HG02870 (cell line): ENCODE data around the gene CARS2.
A peak's percentile ranks its signal among the peaks of the same experiment; 100 is the strongest.
"Not testable (repeated sequence)": the region's sequence is repeated elsewhere in the genome, so short reads cannot be mapped to it uniquely, and the experiment has no call there.

ENCODE experiments used
- ATAC-seq: cut with Tn5 transposase; IDR thresholded peaks from one replicate; pipeline ENCODE4 v1.9.1; 2021; ENCODE audit warnings: mild to moderate bottlenecking, moderate library complexity; ENCODE audit not compliant: unreplicated experiment

The CARS2 gene, protein sequence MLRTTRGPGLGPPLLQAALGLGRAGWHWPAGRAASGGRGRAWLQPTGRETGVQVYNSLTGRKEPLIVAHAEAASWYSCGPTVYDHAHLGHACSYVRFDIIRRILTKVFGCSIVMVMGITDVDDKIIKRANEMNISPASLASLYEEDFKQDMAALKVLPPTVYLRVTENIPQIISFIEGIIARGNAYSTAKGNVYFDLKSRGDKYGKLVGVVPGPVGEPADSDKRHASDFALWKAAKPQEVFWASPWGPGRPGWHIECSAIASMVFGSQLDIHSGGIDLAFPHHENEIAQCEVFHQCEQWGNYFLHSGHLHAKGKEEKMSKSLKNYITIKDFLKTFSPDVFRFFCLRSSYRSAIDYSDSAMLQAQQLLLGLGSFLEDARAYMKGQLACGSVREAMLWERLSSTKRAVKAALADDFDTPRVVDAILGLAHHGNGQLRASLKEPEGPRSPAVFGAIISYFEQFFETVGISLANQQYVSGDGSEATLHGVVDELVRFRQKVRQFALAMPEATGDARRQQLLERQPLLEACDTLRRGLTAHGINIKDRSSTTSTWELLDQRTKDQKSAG

DNA sequence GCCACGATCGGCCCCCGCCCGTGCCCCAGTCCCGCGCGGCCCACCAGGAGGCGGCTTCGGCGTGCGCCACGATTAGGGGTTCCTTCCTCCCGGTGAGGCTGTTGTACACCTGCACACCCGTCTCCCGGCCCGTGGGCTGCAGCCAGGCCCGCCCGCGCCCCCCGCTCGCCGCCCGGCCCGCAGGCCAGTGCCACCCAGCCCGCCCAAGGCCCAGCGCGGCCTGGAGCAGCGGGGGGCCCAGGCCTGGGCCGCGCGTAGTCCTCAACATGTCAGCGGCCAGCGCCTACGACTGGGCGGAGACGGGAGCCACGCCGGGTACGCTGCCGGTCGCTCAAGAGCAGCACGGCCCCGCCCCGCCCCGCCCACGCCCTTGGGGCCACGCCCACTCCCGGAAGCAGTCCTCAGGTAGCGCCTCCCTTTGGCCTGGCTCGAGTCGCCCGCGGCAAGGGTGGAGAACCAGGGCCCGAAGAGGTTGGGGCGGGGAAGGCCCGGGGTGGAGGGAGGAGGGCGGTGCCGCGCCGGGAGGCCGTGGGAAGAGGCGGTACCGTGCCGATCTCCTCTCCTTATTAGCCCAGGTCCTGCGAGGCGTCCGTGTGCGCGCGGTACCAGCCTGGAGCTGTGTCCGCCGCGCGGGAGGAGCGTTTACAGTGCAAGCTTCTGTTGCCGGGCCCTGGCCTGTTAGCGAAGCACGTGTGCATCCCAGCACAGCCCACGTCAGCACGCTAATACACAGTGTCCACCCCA, at the start of gene CARS2:
Gene CARS2, minus strand, starts transcription at position 291 of the 744 bp plus-strand sequence. Its CDS starts 23 bp downstream, at position 268.
- peak; percentile 93 for ATAC-seq

DNA sequence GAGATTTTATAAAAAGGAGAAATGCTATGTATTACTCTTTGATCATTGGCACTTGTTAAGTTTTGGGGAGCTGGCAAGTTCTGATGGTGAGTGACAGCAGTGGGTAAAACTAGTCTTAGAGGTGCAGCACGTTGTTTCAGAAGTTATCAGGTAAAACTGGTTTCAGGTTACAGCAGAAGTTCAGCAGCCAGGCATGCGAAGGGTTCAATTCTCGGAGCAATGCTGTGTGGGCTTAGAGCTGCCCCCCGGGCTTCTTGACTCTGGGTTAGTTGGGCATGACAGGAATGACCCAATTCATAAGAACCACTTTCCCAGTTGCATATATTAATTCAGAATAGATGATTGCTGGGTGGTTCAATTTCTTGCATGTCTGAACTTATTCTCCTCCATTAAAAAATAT, 42.4 kb upstream of the CARS2 start:
- no peak for ATAC-seq

DNA sequence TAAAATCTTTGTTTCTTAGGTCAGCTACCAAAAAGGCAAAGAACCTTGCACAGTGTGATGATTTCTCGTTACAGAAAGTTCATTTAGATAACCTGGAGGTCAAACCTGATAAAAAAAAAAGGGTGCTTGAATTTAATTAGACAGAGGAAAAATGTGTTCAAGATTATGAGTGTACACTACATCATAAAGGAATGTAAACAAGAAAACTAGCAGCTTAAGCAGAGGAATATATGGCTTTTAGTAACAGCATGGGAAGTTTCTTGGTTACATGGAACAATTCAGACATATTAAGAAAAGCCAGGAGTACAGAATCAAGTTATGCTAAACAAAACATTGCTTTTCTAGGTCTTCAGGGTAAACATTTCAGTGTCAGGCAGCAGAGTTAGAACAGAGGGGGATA, 40.5 kb upstream of the CARS2 start:
- no peak for ATAC-seq

DNA sequence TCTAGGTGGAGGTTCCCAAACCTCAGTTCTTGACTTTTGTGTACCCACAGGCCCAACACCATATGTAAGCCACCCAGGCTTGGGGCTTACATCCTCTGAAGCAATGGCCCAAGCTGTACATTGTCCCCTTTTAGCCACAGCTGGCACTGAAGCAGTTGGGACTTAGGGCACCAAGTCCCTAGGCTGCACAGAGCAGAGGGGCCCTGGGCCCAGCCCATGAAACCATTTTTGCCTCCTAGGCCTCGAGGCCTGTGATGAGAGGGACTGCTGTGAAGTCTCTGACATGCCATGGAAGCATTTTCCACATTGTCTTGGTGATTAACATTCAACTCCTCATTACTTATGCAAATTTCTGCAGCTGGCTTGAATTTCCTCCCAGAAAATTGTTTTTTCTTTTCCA, 37.8 kb upstream of the CARS2 start:
- ATAC-seq = no peak

DNA sequence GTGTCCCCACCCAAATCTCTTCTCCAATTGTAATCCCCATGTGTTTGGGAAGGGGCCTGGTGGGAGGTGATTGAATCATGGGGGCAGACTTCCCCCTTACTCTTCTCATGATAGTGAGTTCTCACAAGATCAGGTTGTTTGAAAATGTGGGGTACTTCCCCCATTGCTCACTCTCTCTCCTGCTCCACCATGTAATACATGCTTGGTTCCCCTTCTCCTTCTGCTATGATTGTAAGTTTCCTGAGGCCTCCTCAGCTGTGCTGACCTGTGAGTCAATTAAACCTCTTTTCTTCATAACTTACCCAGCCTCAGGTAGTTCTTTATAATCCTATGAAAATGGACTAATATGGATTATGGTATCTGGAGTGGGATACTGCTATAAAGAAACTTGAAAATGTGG, 31.6 kb upstream of the CARS2 start:
- no peak for ATAC-seq

DNA sequence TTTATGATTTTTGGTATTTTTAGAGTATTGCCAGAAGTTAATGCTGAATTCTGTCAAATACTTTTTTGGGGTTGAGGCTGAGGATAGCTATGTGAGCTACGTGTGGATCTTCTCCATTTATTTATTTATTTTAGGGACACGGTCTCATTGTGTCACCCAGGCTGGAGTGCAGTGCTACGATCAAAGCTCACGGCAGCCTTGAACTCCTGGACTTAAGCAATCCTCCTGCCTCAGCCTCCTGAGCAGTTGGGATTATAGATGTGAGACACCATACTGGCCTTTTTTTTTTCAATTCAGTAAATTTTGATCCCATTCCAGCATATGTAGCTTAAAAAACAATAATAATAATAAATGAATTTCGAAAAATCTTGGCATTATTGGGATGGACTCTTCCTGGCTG, 28.6 kb upstream of the CARS2 start:
- no peak for ATAC-seq

DNA sequence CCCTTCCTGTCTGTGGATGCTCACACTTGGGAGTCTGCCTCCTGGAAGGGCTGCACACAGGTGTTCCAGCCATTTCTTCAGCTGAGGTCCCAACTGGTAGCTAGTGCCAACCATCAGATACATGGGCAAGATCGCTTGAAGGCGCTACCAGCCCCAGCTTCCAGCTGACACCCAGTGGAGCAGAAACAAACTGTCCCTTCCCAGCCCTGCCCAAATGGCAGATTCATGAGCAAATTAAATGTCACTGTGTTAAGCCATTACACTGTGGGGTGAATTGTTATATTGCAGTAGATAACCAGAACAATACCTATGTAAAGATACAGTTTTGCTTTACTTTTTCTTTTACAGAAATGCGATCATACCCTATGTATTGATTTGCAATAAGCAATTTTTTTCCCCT, 25.2 kb upstream of the CARS2 start:
- ATAC-seq = no peak

DNA sequence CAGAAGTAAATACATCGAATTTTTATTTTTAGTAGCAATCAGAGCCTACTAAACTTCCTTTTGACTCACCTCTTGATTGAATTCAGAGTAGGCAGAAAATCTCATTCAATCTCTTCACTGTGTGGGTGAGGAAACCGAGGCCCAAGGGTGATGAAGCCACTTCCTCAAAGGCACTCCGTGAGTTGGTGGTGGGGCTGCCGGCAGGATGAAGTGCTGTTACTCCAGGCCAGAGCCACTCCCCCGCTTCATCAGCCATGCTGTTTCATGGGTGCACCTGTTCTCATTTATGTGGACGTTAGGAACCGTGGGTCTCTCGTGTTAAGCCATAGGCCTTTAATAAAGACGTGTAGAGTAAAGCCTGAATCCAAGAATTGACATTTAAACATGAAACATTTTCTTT, 20.8 kb upstream of the CARS2 start:
- ATAC-seq = peak; percentile 78

DNA sequence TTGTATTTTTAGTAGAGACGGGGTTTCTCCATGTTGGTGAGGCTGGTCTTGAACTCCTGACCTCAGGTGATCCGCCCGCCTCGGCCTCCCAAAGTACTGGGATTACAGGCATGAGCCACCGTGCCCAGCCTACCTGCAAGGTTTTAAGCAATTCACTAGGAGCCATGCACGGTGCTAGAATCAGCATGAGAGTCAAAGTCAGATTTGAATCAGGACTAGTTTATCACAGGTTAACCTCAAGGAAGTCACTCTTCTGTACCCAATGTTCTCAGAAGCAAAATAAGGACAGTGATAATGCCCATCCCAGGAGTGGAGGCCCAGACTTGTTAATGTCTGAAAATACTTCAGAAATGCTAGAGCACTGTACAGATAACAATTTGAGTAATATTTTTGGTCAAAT, 20.2 kb upstream of the CARS2 start:
- ATAC-seq = not testable (repeated sequence)

DNA sequence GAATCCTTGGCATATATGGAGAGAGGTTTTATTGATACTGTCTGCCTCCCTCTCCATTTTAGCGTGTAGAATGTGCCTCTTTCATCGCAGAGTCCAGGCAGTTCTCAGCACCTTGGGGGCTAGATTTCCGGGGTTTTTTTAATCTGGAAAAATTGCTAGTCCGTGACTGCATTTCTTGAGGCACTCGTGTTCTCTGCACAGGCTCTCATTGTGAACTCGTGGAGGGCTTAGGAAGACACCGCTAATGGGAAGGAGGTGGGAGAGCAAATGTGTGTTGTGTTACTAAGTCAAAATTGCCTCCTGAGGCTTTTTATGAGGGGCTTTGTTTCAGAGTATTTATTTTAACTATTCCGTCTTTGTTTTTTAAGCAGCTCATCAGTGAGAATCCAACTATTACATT, 17.7 kb upstream of the CARS2 start:
- ATAC-seq = no peak

DNA sequence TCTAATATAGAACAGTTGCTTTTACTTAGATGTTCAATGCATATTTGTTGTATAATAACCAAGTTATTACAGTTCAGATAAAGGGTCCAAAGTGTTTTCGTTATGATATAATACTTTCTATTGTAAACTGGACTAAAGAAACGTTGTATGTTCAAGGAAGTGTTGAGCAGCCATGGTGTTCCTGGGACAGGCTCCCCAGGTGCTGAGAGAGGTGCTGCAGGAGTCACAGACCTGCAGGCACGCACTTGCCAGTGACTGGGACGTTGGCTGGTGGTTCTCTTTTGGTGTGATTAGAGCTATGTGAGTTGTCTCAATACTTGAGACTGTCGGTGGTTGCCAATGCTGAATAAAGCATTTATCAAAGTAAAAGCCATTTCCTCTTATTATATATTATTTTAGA, 17.1 kb upstream of the CARS2 start:
- no peak for ATAC-seq

DNA sequence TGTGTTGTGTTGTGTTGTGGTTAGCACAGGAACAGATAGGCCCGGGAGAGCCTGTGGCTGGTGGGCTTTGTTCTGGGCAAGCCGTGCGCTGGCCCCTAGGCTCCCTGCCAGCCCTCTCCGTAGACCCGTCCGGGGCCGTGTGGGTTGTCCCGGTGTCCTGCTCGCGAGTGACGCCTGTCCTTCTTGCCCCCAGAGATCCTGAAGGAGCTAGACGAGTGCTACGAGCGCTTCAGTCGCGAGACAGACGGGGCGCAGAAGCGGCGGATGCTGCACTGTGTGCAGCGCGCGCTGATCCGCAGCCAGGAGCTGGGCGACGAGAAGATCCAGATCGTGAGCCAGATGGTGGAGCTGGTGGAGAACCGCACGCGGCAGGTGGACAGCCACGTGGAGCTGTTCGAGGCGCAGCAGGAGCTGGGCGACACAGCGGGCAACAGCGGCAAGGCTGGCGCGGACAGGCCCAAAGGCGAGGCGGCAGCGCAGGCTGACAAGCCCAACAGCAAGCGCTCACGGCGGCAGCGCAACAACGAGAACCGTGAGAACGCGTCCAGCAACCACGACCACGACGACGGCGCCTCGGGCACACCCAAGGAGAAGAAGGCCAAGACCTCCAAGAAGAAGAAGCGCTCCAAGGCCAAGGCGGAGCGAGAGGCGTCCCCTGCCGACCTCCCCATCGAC, 13.3 kb upstream of the CARS2 start:
- ATAC-seq = no peak

DNA sequence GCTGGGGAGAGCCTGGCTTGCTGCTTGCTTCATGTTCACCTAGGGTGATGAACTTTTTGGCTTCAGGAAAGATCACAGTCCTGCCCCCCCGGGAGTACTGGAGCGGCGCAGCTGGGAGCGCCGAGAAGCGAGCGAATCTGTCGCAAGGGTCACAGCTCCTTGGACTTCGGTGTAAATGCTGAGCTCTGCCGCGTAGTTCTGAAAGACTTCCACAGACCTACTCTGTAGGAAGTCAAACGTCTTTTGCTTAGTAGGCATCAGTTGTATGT, 10.3 kb upstream of the CARS2 start:
- no peak for ATAC-seq

DNA sequence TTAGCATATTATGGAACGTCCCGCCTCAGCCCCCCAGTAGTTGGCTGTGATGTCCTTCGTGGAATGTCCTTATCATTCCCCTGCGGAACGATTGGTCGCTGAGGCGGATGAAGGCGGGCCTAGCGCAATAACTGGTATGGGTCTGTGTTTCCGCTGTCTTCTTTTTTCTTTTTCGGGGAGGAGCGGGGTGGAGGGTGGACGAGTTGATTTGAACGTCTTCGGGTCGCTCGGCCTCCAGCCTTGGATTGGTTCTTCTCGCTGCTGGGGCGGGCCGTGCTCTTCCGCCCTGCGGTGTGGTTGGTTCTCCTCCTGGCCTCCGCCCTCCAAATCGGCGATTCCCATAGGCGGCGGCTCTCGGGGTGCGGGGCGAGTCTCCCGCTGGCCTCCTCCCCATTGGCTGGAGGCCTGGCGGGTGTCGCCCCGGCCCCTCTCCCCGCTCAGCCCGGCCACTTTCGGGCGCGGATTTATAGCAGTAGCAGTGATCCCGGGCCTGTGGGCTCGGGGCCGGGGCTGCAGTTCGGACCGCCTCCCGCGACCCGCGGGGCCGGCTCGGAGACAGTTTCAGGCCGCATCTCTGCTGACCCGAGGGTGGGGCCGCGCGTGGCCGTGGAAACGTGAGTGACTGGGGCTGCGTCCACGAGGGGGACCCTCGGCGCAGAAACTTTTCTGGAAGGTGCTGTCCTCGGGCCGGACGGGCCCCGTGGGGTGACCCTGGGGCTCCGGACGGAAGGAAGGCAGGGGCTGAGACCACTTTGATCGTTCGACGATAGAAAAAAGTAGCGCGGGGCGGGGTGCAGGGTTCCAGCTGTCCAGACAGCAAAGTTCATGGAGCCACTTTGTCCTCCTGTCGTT, 9.7 kb upstream of the CARS2 start:
- ATAC-seq = peak; percentile 52

DNA sequence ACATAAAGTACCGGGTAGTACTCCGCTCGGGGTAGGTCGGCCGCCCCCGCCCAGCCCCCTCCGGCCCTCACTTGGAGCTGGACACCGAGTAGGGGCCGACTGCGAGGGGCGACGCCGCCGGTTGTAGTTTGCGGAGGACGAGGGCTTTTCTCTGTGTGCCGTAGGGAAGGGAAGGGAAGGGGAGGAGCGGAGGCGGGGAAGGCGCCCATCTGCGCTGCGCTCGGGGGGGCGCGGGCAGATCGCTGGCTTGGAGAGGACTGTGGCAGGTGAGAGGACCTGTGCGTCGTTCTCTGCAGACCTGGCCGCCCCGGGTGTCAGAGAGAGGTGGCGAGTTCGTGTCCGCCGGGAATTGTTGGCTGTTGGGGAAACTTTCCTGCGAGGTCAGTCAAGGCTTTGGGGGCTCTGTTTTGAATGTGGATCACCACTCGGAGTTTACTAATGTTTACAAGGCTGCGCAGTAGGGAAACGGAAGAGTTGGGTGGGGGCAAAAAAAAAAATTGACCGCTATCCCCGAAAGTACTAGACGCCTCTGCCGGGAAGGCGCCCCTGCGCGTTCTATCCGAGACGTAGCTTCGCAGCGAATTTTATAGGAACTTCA, 9.0 kb upstream of the CARS2 start:
- no peak for ATAC-seq

DNA sequence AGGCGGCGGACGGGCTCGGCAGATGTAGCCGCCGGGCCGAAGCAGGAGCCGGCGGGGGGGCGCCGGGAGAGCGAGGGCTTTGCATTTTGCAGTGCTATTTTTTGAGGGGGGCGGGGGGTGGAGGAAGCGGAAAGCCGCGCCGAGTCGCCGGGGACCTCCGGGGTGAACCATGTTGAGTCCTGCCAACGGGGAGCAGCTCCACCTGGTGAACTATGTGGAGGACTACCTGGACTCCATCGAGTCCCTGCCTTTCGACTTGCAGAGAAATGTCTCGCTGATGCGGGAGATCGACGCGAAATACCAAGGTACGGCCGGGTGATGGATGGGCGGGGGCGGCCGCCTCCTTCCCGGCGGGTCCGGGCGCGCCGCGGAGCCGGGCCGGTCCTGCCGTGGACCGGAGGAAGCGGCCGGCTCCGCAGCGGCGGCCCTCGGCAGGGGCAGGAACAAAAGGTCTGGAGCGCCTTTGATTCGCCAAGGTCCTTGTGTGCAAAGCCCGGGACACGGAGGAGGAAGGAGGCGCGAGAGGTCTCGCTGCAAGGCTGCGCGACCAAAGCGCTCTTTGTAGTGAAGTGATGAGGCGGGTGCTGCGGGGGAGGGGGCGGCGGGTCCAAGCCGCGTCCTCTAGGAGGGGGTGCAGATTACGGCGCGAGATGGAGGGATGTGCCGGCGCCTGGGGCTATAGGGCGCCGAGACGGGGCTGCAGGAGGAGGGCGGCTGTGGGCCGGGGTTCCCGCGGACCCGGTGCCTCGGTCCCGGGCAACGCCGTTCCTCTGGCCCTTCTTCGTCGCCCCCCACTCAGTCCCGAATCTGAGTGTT, 8.3 kb upstream of the CARS2 start:
- no peak for ATAC-seq

DNA sequence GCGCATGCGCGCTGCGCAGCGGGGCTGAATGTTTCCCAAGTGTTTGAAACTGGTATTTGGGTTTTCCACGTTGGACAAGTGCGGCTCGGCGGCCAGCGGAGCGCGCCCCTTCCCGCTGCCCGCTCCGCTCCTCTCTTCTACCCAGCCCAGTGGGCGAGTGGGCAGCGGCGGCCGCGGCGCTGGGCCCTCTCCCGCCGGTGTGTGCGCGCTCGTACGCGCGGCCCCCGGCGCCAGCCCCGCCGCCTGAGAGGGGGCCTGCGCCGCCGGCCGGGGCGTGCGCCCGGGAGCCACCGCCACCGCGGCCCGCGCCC, 7.7 kb upstream of the CARS2 start, which contains the start of gene ING1:
Gene ING1, plus strand, starts transcription at position 59 of the 311 bp plus-strand sequence. CDS start 450 bp downstream, outside the sequence.
- ATAC-seq = no peak

DNA sequence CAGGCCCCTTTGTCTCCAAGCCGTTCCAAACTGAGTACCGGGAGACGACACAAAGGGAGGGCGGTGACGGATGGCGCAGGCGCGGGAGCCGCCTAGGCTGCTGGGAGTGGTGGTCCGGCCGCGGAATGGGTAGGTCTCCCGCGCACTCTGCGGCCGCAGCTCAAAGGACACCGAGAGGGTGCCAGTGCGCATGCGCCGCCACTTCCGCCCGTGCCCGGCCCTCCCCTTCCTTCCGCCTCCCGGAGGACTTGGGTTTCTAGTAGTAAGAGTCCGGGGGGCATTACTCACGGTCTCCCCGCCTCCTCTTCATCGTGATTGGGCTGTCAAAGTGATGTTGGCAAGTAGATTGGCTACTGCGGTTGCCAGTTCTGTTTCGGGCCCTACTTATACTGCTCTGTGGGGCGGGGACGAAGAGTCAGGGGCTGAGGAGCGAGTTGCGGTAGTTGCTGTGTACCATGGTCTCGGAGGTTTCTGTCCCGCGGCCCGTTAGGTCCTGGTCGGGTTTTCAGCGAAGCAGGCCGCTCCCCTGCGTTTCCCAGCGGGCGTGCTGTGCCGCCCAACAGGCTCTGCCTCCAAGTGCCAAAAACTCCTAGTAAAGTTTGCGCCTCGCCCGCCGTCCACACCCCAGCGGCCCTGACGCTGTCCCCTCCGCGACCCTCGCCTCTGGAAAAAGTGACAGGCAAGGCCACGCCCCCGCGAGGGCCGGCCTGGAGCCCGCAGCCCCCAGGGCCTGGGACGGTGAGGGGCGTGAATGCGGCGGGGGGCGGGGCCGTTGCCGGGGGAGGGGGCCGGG, 7.1 kb upstream of the CARS2 start:
- peak; percentile 49 for ATAC-seq
